Measurements from ENCODE around the gene STXBP6. TPM values are rescaled to one million over a fixed set of nuclear protein-coding genes. Genes with fewer than 3 reads are reported as not detected.
"Not testable (repeated sequence)": the region's sequence is repeated elsewhere in the genome, so short reads cannot be mapped to it uniquely, and the experiment has no call there.

Gene STXBP6
- total RNA-seq, 1 experiment from 2014 or later: 1.4 TPM

DNA sequence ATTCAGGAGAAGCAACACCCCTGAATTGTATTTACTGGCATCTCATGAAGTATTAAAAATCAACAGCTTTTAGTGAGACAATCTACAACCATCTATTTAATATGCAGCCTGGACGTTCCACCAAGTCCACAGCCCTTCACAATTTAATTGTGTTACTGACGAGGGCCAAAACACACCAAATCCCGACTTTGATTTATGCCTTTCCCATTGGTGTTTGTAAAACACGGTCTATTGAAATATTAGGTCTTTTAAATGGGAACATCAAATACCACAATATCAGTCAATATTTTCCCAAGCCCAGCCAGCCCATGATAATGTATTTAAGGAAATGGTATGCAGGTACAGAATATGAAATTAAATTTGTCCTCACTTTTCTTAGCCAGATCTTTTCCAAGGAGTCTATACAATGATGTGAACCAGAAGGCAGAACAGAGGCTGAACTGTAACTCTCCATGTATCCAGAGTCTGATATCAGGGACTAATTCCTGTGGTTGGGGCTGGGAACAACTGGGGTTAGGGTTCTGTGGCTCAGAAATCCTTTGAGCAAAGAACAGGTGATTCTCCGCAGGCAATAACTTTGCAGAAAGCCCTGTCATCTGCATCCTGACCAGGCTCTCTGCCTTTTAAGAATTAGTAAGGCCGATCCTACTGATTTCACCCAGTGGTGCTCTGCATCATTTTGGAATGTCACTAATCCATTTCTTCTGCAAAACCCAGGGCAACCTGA is 236.7 kb downstream of the STXBP6 start:
- Histone ChIP-seq H3K4me3 (no peak overlapping the region), H3K27me3 (no peaks in the 10 kb centered on the region), H3K9me3 (no peaks in the 10 kb centered on the region), H3K36me3 (no peaks in the 10 kb centered on the region)
- DNase-seq: no peak

DNA sequence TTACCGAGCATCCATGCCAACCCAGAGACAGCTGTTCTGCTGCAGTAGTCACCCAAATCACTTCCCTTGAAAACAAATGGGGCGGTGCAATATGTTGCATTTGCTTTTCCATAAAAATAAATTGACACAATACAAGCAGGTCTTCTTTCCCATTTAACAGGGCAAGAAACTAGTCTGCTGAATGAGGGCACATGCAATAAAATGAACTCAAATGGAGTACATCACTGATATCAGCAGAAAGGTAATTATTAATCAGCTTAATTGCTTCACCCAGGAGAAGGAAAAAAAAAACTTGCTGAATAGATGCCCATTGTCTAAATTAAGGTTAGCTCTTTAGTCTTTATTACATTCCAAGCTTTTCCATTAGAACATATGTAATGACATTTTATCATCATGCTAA is 240.8 kb downstream of the STXBP6 start:
- H3K36me3 ChIP-seq: no peaks in the 10 kb centered on the region
- H3K9me3 ChIP-seq: no peaks in the 10 kb centered on the region
- DNase-seq: no peak
- no peak overlapping the region for H3K4me3 ChIP-seq
- H3K27me3 ChIP-seq: no peaks in the 10 kb centered on the region

DNA sequence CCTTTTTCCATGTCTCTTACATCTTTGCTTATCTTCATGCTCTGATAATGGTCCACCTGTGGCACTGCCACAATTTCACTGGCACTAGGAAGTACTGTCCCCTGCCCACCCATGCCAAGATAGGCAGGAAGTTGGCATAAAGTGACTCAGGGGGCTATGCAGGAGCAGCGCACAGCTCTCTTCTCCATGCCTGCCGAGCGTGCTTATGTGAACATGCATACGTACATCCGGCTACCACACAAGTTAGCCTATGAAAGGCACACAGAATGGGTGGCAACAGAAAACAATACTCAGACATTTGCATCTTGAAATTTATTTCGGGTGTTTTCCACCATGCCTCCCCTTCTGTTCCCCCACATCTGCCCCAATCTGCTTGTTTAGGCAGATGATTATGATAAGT is 241.5 kb downstream of the STXBP6 start:
- Histone ChIP-seq H3K9me3 (no peaks in the 10 kb centered on the region), H3K4me3 (no peak overlapping the region), H3K36me3 (no peaks in the 10 kb centered on the region), H3K27me3 (no peaks in the 10 kb centered on the region)
- no peak for DNase-seq

DNA sequence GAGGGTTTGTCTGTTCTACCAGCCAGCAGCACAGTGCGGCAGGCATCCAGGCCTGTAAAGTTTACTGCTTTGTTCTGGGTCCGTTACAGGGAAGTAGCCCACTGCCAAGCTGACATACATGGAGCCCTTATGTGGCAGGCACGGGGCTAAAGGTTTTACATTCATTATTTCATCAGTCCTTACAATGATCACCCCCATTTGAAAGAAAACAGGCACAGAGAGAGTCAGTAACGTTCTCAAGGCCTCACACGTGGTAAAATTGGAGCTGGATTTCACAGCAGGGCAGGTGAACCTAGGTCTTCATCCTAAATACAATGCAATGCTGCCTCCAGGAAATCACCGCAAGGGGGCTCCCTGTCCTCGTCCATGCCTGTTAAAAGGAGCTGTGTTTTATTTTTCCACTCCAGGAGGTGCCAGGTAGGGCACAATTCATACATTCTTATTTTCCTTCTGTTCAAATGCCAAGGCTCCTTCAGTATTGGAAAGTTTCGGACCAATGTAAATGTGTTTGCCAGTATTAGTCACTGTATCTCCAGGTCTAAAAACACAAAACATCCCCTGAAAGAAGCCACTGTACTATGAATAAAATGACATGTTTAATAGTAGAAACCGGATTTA is 243.8 kb downstream of the STXBP6 start:
- peak; percentile 9 for DNase-seq

DNA sequence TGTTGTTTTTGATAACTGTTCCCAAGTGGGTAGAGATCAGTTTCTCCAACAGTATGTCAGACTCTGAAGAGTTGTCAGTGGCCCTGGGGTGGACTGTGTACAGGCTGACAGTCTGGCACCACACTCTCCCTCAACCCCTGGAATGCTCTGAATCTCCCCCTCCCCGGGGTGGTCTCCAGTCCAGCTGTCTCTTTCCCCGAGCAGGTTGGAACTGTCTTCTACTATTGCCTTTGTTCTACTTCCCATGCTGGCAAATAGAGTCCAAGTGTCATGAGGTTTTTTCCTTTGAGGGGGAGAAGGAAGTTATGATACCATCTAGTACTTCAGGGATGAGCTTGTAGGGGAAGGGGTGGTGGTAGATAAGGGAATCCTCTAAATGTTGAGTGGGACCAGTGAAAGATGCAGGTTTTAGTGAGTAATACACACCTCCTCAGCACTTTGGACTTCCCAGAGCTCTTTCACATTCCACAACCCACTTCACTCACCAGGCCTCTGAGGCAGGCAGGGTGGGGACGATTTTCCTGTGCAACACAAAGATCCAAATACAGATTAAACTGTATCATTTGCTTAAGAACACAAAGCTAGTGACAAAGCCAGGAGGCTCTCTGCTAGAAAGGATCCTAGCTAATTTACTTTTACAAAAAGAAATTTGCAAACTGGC is 245.3 kb downstream of the STXBP6 start:
- Histone ChIP-seq H3K9me3 (no peaks in the 10 kb centered on the region), H3K4me3 (no peak overlapping the region), H3K36me3 (no peaks in the 10 kb centered on the region), H3K27me3 (no peaks in the 10 kb centered on the region)
- no peak for DNase-seq

More for the DNA sequence above, 243.8 kb downstream of the STXBP6 start:
- Histone ChIP-seq H3K36me3 (no peaks in the 10 kb centered on the region), H3K27me3 (no peaks in the 10 kb centered on the region), H3K4me3 (no peak overlapping the region), H3K9me3 (no peaks in the 10 kb centered on the region)

DNA sequence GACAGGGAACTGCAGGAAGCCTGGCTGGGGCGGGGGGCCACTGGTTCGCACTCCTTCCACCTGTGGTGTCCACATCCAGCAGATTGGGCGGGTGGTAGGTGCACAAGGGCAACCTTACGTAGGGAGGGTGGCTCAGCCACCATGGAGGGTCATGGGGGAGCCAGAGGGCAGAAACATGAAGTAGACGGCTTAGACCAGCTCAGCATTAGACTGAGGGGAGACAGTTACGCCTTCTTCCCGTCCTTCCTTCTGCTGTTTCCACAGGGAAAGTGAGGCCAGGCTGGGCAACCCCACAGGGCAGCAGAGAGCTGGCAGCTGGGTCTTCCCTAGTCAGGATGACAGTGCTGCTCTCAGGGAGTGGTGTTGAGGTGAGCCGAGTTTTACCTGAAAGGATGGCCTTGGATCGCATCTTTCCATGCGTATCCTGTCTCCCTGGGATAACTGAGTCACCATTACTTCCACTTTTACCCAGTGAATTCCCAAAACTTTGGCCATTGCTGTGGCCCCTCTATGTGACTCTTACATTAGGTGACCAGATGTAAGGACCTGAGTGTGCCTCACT is 245.9 kb downstream of the STXBP6 start:
- Histone ChIP-seq H3K27me3 (no peaks in the 10 kb centered on the region), H3K9me3 (no peaks in the 10 kb centered on the region), H3K36me3 (no peaks in the 10 kb centered on the region), H3K4me3 (no peak overlapping the region)
- no peak for DNase-seq

DNA sequence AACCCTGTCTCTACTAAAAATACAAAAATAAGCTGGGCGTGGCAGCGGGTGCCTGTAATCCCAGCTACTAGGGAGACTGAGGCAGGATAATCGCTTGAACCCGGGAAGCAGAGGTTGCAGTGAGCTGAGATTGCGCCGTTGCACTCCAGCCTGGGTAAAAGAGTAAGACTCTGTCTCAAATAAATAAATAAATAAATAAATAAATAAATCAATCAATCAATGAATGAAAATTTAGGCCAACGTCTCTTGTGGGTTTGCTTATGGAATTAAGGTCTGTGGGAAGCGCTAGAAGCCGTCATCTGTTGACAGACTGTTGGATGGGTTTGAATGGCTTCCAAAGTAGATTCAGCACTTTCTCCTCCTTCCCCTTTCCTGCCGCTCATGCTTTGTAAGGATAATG is 246.5 kb downstream of the STXBP6 start:
- not testable (repeated sequence) for DNase-seq, H3K4me3 ChIP-seq, H3K27me3 ChIP-seq, H3K36me3 ChIP-seq, H3K9me3 ChIP-seq

DNA sequence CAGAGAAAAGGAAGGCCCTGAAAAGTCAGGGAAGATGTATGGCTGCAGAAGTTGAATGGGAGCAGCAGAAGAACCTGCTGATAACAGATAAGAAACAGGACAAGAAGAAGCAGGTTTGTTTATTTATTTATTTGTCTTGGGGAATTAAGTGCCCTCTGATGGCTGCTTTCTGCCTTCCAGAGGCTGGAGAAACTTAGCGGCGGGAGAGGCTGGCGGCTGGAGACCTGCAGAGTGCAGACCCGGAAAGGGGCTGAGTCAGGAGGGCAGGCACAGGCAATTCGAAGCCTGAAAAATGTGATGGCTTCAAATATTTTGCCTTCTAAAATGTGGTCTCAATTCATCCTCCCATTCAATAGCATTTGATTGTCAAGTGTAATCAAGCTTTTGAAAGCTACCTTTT is 247.7 kb downstream of the STXBP6 start:
- Histone ChIP-seq H3K9me3 (no peaks in the 10 kb centered on the region), H3K27me3 (no peaks in the 10 kb centered on the region), H3K4me3 (no peak overlapping the region), H3K36me3 (no peaks in the 10 kb centered on the region)
- DNase-seq: no peak

DNA sequence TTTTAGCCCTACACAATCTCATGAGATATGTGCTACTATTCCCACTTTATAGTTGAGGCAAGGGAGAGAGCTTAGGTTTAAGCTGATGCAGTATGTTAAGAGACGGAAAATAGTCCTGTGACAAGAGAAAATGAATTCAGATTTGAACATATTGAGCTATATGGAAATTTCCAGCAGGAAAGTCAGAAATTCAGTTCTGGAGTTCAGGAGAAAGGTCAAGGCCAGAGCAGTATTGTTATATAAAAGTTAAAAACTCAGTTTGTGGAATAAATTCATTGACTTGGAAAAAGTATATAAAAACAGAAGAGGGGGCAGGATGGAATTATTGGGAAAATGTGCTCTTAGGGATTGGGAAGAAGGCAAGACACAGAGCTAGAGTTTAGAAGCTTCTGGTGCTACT is 248.9 kb downstream of the STXBP6 start:
- Histone ChIP-seq H3K27me3 (no peaks in the 10 kb centered on the region), H3K9me3 (no peaks in the 10 kb centered on the region), H3K4me3 (no peak overlapping the region), H3K36me3 (no peaks in the 10 kb centered on the region)
- DNase-seq: no peak

DNA sequence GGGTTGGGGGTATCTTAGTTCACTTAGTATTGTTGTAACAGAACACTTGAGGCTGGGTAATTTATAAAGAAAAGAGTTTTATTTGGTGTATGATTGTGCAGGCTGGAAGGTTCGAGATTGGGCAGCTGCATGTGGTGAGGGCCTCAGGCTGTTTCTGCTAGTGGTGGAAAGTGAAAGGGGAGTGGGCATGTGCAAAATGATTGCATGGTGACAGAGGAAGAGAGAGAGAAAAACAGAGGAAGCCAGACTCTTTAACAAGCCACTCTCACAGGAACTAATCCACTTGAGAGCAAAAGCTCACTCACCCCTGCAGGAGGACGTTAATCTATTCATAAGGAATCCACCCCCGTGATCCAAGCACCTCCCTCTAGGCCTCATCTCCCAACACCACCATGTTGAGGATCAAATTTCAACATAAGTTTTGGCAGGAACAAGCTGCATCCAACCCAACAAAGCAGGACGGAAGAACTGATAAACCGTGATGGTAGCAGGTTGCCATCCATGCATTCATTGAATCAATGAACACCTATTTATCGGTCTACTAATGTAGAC is 251.0 kb downstream of the STXBP6 start:
- no peaks in the 10 kb centered on the region for H3K36me3 ChIP-seq
- no peak for DNase-seq
- H3K4me3 ChIP-seq: no peak overlapping the region
- no peaks in the 10 kb centered on the region for H3K27me3 ChIP-seq
- no peaks in the 10 kb centered on the region for H3K9me3 ChIP-seq

DNA sequence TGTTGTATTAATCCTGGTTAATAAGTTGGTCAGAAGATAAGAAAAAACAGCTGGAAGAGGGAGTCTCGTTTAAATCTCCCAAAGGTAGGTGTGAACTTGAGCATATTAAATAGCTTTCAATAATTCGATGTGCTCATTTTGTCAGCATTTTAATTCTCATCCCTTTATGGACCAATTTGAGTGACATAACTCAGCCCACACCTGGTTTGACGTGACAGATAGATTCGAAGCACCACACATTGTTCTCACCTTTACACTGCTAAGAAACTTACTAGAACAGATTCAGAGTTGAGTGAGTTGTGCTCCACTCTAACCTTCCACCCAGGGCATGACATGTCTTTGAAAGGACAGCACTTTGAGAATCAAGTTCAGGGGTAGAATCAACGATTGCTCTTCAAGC is 254.5 kb downstream of the STXBP6 start:
- H3K36me3 ChIP-seq: no peaks in the 10 kb centered on the region
- H3K9me3 ChIP-seq: no peaks in the 10 kb centered on the region
- no peak overlapping the region for H3K4me3 ChIP-seq
- no peaks in the 10 kb centered on the region for H3K27me3 ChIP-seq
- no peak for DNase-seq

DNA sequence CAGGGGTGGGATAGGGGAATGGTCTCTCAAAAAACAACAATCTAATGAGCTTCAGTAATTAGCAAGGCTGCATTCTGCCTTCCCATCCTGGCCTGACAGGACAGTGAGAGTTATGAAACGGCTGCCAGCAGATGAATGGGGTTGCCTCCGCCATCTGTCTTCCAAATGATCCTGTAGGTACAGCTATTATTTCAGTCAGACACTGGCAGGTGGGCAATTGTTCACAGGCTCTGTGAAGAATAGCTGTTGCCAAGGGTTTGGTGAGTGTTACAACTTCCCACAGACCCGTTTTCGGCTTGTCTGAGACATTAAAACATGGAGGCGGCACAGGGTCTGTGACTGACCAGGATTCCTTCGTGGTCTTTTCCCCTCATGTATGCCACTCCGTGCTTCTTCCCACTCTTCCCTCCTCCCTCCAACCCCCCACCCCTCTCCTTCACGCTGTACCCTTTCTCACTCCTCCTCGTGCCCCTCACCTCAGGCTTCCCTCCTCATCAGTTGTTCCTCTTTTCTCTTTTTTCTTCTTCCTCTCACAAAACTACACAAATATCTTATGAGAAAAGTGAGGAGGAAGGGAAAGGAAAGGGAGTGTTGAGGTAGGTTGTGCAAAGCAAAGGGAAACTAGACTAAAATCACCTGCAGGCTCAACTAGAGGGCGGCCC is 255.2 kb downstream of the STXBP6 start:
- no peak for DNase-seq
- Histone ChIP-seq H3K9me3 (no peaks in the 10 kb centered on the region), H3K27me3 (no peaks in the 10 kb centered on the region), H3K36me3 (no peaks in the 10 kb centered on the region), H3K4me3 (no peak overlapping the region)

DNA sequence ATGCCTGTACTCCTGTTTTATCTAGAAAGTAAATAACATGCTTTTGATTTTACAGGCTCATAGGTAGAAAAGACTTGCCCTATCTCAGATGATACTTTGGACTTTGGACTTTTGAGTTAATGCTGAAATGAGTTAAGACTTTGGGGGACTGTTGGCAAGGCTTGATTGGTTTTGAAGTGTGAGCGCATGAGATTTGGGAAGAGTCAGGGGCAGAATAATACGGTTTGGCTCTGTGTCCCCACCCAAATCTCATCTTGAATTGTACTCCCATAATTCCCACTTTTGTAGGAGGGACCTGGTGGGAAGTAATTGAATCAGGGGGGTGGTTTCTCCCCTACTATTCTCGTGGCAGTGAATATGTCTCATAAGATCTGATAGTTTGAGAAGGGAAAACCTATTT is 259.8 kb downstream of the STXBP6 start:
- Histone ChIP-seq H3K27me3 (no peaks in the 10 kb centered on the region), H3K9me3 (no peaks in the 10 kb centered on the region), H3K4me3 (no peak overlapping the region), H3K36me3 (no peaks in the 10 kb centered on the region)
- no peak for DNase-seq

DNA sequence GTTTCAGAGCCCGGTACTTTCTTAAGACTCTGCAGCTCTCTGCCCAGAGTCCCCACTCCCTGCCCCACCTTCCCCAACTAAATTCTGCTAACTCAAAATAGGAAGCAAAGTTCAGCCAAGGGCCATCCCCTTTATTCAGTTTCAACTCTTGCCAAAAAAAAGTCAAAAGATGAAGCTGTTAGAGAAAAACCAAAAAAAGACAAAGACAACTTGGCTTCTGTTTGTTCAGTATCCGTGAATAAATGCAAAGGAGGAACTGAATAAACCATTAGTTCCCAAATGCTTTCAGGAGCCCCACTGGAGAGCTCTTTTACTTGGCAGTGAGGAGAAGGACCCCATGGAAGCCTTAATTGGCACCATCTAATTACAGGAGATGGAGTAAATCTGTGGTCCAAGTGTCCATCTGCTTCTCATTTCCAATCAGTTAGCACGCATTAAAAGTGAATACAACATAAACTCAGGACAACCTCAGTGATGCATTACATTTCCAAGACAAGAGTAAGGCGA is 260.5 kb downstream of the STXBP6 start:
- Histone ChIP-seq H3K9me3 (no peaks in the 10 kb centered on the region), H3K36me3 (no peaks in the 10 kb centered on the region), H3K27me3 (no peaks in the 10 kb centered on the region), H3K4me3 (no peak overlapping the region)
- DNase-seq: no peak

DNA sequence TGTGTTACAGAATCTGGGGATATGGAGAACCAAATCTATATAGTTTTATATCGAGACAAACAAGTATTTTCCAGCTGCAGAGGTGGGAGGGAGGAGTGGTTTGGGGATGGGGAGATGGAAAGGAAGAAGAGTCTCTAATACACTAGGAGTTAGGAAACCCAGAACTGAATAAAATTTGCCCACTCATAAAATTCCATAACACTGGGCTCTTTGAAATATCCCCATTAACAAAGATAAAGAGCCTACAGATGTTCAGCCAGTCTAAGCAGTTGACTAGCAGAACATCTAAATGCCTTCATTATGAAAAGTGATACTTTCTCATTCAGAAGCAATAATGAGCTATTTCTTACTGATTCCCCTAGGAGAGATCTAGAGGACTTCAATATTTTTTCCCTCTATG is 264.2 kb downstream of the STXBP6 start:
- H3K36me3 ChIP-seq: no peaks in the 10 kb centered on the region
- DNase-seq: no peak
- H3K27me3 ChIP-seq: no peaks in the 10 kb centered on the region
- no peaks in the 10 kb centered on the region for H3K9me3 ChIP-seq
- H3K4me3 ChIP-seq: no peak overlapping the region

DNA sequence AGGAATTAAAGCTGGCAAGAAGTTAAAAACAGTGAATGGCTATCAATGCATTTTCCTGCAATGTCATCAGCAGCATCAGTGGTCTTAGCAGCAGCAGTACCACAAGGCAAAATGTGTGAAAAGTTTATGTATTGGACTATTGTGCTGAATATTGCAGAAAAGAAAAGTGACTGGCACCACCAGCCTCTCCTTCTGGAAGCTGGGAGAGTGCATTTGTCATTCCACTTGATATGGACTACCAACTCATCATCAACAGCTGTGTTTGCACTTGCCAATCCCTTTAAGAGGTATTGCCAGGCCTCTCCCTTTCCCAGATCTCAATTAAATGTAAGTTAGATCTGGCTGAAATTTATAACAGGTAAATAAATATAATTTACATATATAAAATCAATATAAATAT is 265.0 kb downstream of the STXBP6 start:
- no peak for DNase-seq
- Histone ChIP-seq H3K9me3 (no peaks in the 10 kb centered on the region), H3K36me3 (no peaks in the 10 kb centered on the region), H3K4me3 (no peak overlapping the region), H3K27me3 (no peaks in the 10 kb centered on the region)

DNA sequence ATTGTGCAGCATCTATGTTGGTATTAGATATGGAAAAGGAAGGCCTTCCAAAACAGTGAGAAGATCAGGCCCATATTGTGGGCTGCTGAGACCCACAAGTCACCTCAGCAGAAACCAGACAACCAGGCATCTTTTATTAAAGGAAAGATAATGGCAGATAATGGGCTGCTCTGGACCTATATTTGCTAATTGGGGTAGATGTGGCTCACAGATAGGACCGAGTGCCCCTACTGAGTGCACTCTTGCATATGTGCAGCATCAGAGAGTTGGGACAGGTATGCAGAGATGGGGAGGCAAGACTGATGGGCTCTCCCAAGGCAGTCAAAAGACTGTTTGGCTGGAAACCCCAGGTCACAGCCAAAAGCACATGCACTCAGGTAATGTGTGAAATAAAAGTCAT is 266.2 kb downstream of the STXBP6 start:
- Histone ChIP-seq H3K9me3 (no peaks in the 10 kb centered on the region), H3K27me3 (no peaks in the 10 kb centered on the region), H3K36me3 (no peaks in the 10 kb centered on the region), H3K4me3 (no peak overlapping the region)
- no peak for DNase-seq

All from MG63 (cell line).